SK-N-MC (cell line): ENCODE measurements around the gene PRELP.

Experiments
- EZH2 ChIP-seq: fragments of 200-600 bp; sonication (generic); IDR thresholded peaks from one replicate; pipeline ENCODE4 v1.6.1; 2017; ENCODE audit warnings: antibody characterized with exemption
- FOXP2 ChIP-seq: optimal IDR thresholded peaks from 2 replicates; pipeline ENCODE3; 2011; ENCODE audit warnings: mild to moderate bottlenecking, moderate library complexity; ENCODE audit not compliant: insufficient read depth; ENCODE audit errors: extremely low read length, control extremely low read depth
- POLR2AphosphoS5 ChIP-seq: IDR thresholded peaks from 2 replicates; pipeline ENCODE4 v1.6.1; 2012; ENCODE audit warnings: mild to moderate bottlenecking, low read depth, low read length, borderline replicate concordance

DNA sequence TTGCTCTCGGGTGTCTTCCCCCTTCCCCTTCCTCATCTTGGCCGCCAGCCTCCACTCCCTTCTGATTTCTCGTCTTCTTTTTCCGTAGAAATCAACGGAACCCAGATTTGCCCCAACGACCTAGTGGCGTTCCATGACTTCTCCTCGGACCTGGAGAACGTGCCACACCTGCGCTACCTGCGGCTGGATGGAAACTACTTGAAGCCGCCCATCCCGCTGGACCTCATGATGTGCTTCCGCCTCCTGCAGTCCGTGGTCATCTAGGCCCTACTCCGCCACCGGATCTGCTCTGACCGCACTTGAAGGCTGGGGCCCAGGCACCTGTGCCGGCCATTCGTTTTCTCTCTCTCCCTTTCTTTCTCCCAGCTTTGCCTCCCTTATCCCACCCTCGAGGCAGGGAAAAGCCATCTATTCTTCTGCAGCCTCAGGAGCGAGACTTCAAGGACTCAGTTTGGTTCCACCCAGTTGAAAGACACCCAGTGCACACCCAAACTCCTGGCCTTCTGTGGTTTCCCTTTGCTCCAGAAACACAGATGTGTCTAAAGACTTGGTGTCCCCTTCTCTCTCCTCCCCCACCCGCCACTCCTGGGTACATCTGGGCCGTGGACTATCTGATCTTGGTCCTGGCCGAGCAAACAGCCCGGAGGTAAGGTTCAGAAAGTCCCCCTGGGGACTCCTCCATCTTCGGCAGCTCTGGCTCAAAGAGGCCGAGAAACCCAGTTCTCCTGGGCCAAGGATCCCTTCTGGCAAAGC is 11.2 kb downstream of the PRELP start:
- no peak for TF ChIP-seq POLR2AphosphoS5
- no peak for TF ChIP-seq EZH2
- TF ChIP-seq FOXP2, result no peak
